ENCODE results near the gene ADAMTSL3. TPM values are rescaled to one million over a fixed set of nuclear protein-coding genes. Genes with fewer than 3 reads are reported as not detected.
"Not testable (repeated sequence)": the region's sequence is repeated elsewhere in the genome, so short reads cannot be mapped to it uniquely, and the experiment has no call there.

Gene ADAMTSL3
- total RNA-seq, 1 experiment from 2014 or later = 0.05 TPM

GRCh38 chr15:84054544-84054943 lies 400.6 kb downstream of the ADAMTSL3 start:
- H3K9me2 ChIP-seq (ENCODE audit: insufficient read depth); H3K4me2 ChIP-seq (ENCODE audit: low read length); H3K79me2 ChIP-seq (ENCODE audit: insufficient read depth, low read length); intact Hi-C loops (cut with micrococcal nuclease); H3K4me1 ChIP-seq (ENCODE audit: control insufficient read depth in 1 of 2, insufficient read depth in 2 of 2, low read length in 2 of 2); RAD21 ChIA-PET (ENCODE audit: low non-redundant PET in 1 of 2, low total read pairs in 2 of 2, uncharacterized antibody in 2 of 2, unreplicated experiment in 2 of 2); H4K20me1 ChIP-seq (ENCODE audit: insufficient read depth); POLR2A ChIA-PET; H3K9me3 ChIP-seq (ENCODE audit: control insufficient read depth in 1 of 2, insufficient read depth in 1 of 2, low read depth in 1 of 2, low read length in 2 of 2); BruUV-seq (replicated peaks); H3K4me3 ChIP-seq (replicated peaks in 1 of 2; ENCODE audit: low read depth in 1 of 2, low read length in 2 of 2); H3K27ac ChIP-seq (ENCODE audit: low read depth, low read length); H3K36me3 ChIP-seq (ENCODE audit: control insufficient read depth in 1 of 2, insufficient read depth in 2 of 2, low read length in 2 of 2); H3K27me3 ChIP-seq (ENCODE audit: insufficient read depth, low read length); H3K9ac ChIP-seq (ENCODE audit: low read length); H2AFZ ChIP-seq (ENCODE audit: low read depth, low read length, poor library complexity, severe bottlenecking); DNase-seq (ENCODE audit: low read depth, low spot score): not testable (repeated sequence)
- TF ChIP-seq, protein P1, sequence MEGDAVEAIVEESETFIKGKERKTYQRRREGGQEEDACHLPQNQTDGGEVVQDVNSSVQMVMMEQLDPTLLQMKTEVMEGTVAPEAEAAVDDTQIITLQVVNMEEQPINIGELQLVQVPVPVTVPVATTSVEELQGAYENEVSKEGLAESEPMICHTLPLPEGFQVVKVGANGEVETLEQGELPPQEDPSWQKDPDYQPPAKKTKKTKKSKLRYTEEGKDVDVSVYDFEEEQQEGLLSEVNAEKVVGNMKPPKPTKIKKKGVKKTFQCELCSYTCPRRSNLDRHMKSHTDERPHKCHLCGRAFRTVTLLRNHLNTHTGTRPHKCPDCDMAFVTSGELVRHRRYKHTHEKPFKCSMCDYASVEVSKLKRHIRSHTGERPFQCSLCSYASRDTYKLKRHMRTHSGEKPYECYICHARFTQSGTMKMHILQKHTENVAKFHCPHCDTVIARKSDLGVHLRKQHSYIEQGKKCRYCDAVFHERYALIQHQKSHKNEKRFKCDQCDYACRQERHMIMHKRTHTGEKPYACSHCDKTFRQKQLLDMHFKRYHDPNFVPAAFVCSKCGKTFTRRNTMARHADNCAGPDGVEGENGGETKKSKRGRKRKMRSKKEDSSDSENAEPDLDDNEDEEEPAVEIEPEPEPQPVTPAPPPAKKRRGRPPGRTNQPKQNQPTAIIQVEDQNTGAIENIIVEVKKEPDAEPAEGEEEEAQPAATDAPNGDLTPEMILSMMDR (IDR thresholded peaks at IDR 0.05 in 2 of 3, conservative IDR thresholded peaks at IDR 0.05 in 1 of 3; ENCODE audit: borderline replicate concordance in 1 of 3, insufficient read depth in 1 of 3, low read depth in 2 of 3, low read length in 2 of 3) = peak in 2 of 3 experiments; percentile 15 to 28; a peak in 2 of 6 replicates
- ATAC-seq = peak; percentile 78
- CTCF ChIA-PET = interaction anchor here (1.0 to 2.3 kb wide), 2 partner anchors 15 to 19 kb away, joined by 4 to 6 read pairs; no protein-coding TSS in a partner anchor

- Histone ChIP-seq H3K27ac (ENCODE audit: low read depth, low read length) (no peak overlapping the region), H3K36me3 (ENCODE audit: control insufficient read depth in 1 of 2, insufficient read depth in 2 of 2, low read length in 2 of 2) (no peaks in the 10 kb centered on the region), H3K27me3 (ENCODE audit: insufficient read depth, low read length) (no peaks in the 10 kb centered on the region), H3K79me2 (ENCODE audit: insufficient read depth, low read length) (no peaks in the 10 kb centered on the region), H3K4me1 (ENCODE audit: control insufficient read depth in 1 of 2, insufficient read depth in 2 of 2, low read length in 2 of 2) (no peaks in the 10 kb centered on the region), H3K9ac (ENCODE audit: low read length) (no peak overlapping the region), H2AFZ (ENCODE audit: low read depth, low read length, poor library complexity, severe bottlenecking) (no peak overlapping the region), H3K4me3 (replicated peaks in 1 of 2; ENCODE audit: low read depth in 1 of 2, low read length in 2 of 2) (no peak overlapping the region), H4K20me1 (ENCODE audit: insufficient read depth) (no peaks in the 10 kb centered on the region), H3K9me2 (ENCODE audit: insufficient read depth) (no peaks in the 10 kb centered on the region), H3K4me2 (ENCODE audit: low read length) (no peak overlapping the region), H3K9me3 (ENCODE audit: control insufficient read depth in 1 of 2, insufficient read depth in 1 of 2, low read depth in 1 of 2, low read length in 2 of 2) (no peaks in the 10 kb centered on the region; a peak in 1 of 4 replicates)
- DNase-seq (ENCODE audit: low read depth, low spot score) = no peak
- no TSS peak for BruUV-seq (replicated peaks)
- CTCF ChIA-PET = no interaction called here
- ATAC-seq = no peak
- RAD21 ChIA-PET (ENCODE audit: low non-redundant PET in 1 of 2, low total read pairs in 2 of 2, uncharacterized antibody in 2 of 2, unreplicated experiment in 2 of 2) = no interaction called here
- intact Hi-C loops (cut with micrococcal nuclease) = no loop called here
- POLR2A ChIA-PET = no interaction called here
- TF ChIP-seq ELF1 (IDR thresholded peaks at IDR 0.05; ENCODE audit: borderline replicate concordance, low read depth) (no peak), JUND (IDR thresholded peaks at IDR 0.05) (no peak), TCF7L2 (IDR thresholded peaks at IDR 0.05; ENCODE audit: borderline replicate concordance, extremely low read depth, insufficient read depth, insufficient read length) (no peak), CBX3 (IDR thresholded peaks at IDR 0.05; ENCODE audit: low read depth) (no peak), ZNF274 (IDR thresholded peaks at IDR 0.05; ENCODE audit: low read depth, low read length) (no peak)
- TF ChIP-seq, protein P2, sequence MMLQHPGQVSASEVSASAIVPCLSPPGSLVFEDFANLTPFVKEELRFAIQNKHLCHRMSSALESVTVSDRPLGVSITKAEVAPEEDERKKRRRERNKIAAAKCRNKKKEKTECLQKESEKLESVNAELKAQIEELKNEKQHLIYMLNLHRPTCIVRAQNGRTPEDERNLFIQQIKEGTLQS (IDR thresholded peaks at IDR 0.05) = no peak
- TF ChIP-seq, protein P3, sequence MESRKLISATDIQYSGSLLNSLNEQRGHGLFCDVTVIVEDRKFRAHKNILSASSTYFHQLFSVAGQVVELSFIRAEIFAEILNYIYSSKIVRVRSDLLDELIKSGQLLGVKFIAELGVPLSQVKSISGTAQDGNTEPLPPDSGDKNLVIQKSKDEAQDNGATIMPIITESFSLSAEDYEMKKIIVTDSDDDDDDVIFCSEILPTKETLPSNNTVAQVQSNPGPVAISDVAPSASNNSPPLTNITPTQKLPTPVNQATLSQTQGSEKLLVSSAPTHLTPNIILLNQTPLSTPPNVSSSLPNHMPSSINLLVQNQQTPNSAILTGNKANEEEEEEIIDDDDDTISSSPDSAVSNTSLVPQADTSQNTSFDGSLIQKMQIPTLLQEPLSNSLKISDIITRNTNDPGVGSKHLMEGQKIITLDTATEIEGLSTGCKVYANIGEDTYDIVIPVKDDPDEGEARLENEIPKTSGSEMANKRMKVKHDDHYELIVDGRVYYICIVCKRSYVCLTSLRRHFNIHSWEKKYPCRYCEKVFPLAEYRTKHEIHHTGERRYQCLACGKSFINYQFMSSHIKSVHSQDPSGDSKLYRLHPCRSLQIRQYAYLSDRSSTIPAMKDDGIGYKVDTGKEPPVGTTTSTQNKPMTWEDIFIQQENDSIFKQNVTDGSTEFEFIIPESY (IDR thresholded peaks at IDR 0.05; ENCODE audit: extremely low read depth, insufficient replicate concordance, low read length) = no peak
These were observed 403.9 kb downstream of the ADAMTSL3 start for GRCh38 chr15:84057714-84058331.

GRCh38 chr15:84063674-84064073 lies 409.8 kb downstream of the ADAMTSL3 start:
- H3K36me3 ChIP-seq (ENCODE audit: control insufficient read depth in 1 of 2, insufficient read depth in 2 of 2, low read length in 2 of 2); ATAC-seq; DNase-seq (ENCODE audit: low read depth, low spot score); H3K4me2 ChIP-seq (ENCODE audit: low read length); H2AFZ ChIP-seq (ENCODE audit: low read depth, low read length, poor library complexity, severe bottlenecking); H3K27ac ChIP-seq (ENCODE audit: low read depth, low read length); H3K9me3 ChIP-seq (ENCODE audit: control insufficient read depth in 1 of 2, insufficient read depth in 1 of 2, low read depth in 1 of 2, low read length in 2 of 2); BruUV-seq (replicated peaks); H3K4me3 ChIP-seq (replicated peaks in 1 of 2; ENCODE audit: low read depth in 1 of 2, low read length in 2 of 2); CTCF ChIA-PET; POLR2A ChIA-PET; H3K79me2 ChIP-seq (ENCODE audit: insufficient read depth, low read length); H4K20me1 ChIP-seq (ENCODE audit: insufficient read depth); intact Hi-C loops (cut with micrococcal nuclease); H3K27me3 ChIP-seq (ENCODE audit: insufficient read depth, low read length); H3K9ac ChIP-seq (ENCODE audit: low read length); H3K9me2 ChIP-seq (ENCODE audit: insufficient read depth); RAD21 ChIA-PET (ENCODE audit: low non-redundant PET in 1 of 2, low total read pairs in 2 of 2, uncharacterized antibody in 2 of 2, unreplicated experiment in 2 of 2); H3K4me1 ChIP-seq (ENCODE audit: control insufficient read depth in 1 of 2, insufficient read depth in 2 of 2, low read length in 2 of 2): not testable (repeated sequence)

Measured in HCT116 (cell line).